HFFc6 (cell line): ENCODE data around the gene NMRK2. TPM values are rescaled to one million over a fixed set of nuclear protein-coding genes. Genes with fewer than 3 reads are reported as not detected.

Experiments used
- DNase-seq: peaks from one replicate; pipeline ENCODE4 v3.0.0-alpha.2; 2018
- H3K27ac Mint-ChIP-seq: 2 replicates; pipeline ENCODE4 v1.8.0; 2020; ENCODE audit warnings: mild to moderate bottlenecking, mixed read lengths
- H3K27me3 Mint-ChIP-seq: 2 replicates; pipeline ENCODE4 v1.8.0; 2021; ENCODE audit warnings: mild to moderate bottlenecking, moderate library complexity, mixed read lengths; ENCODE audit not compliant: insufficient read depth
- H3K36me3 Mint-ChIP-seq: 2 replicates; pipeline ENCODE4 v1.8.0; 2021; ENCODE audit warnings: low read depth, mixed read lengths
- H3K4me1 Mint-ChIP-seq: 2 replicates; pipeline ENCODE4 v1.8.0; 2020; ENCODE audit warnings: low read depth, mixed read lengths
- H3K4me3 Mint-ChIP-seq: 2 replicates; pipeline ENCODE4 v1.8.0; 2020; ENCODE audit warnings: mild to moderate bottlenecking, moderate library complexity, mixed read lengths
- H3K9me3 Mint-ChIP-seq: 2 replicates; pipeline ENCODE4 v1.8.0; 2020; ENCODE audit warnings: mild to moderate bottlenecking, mixed read lengths
- CTCF ChIP-seq: fragments of 200-600 bp; sonication (generic); IDR thresholded peaks from 2 replicates; pipeline ENCODE4 v1.5.0; 2021; ENCODE audit warnings: antibody characterized with exemption, mild to moderate bottlenecking
- total RNA-seq, 6 experiments: library from RNA; stranded (reverse); fragmentation: NEBNext Ultra II Directional; extraction: Animal tissue kit (Norgen Biotek cat#: 25700); gene quantifications; 2 replicates in 1 of 6; 3 replicates in 5 of 6; pipeline ENCODE4 v1.2.3, GENCODE V29; 2021

The NMRK2 gene
- total RNA-seq, 6 experiments from 2014 or later, result not detected

- Mint-ChIP-seq H3K4me1 (no peaks in the 10 kb centered on the region), H3K4me3 (no peak overlapping the region), H3K27me3 (peaks cover 17% of the 10 kb centered on the region), H3K27ac (no peak overlapping the region), H3K36me3 (no peaks in the 10 kb centered on the region), H3K9me3 (peaks cover 14% of the 10 kb centered on the region)
- no peak for DNase-seq
- TF ChIP-seq CTCF, result no peak
Observed at GRCh38 chr19:3908266-3909054, 24.4 kb upstream of the NMRK2 start.

- Mint-ChIP-seq H3K27me3 (peaks cover 9% of the 10 kb centered on the region), H3K9me3 (peaks cover 14% of the 10 kb centered on the region), H3K4me3 (no peak overlapping the region), H3K36me3 (no peaks in the 10 kb centered on the region), H3K27ac (no peak overlapping the region), H3K4me1 (no peaks in the 10 kb centered on the region)
- DNase-seq, result no peak
- TF ChIP-seq CTCF, result no peak
Observed at GRCh38 chr19:3910105-3910504, 22.8 kb upstream of the NMRK2 start.

- Mint-ChIP-seq H3K4me3 (no peak overlapping the region), H3K27ac (no peak overlapping the region), H3K4me1 (no peaks in the 10 kb centered on the region), H3K9me3 (peaks cover 16% of the 10 kb centered on the region), H3K36me3 (peaks cover 4% of the 10 kb centered on the region), H3K27me3 (peaks cover 6% of the 10 kb centered on the region)
- no peak for TF ChIP-seq CTCF
- DNase-seq, result no peak
Observed at GRCh38 chr19:3914199-3914598, 18.7 kb upstream of the NMRK2 start.

GRCh38 chr19:3916033-3916432, 16.8 kb upstream of the NMRK2 start:
- Mint-ChIP-seq H3K4me1 (no peaks in the 10 kb centered on the region), H3K4me3 (no peak overlapping the region), H3K9me3 (peaks cover 9% of the 10 kb centered on the region), H3K27me3 (peaks cover 11% of the 10 kb centered on the region), H3K36me3 (peaks cover 4% of the 10 kb centered on the region), H3K27ac (no peak overlapping the region)
- TF ChIP-seq CTCF, result no peak
- DNase-seq, result no peak

- no peak for DNase-seq
- Mint-ChIP-seq H3K36me3 (peaks cover 10% of the 10 kb centered on the region), H3K27me3 (peaks cover 18% of the 10 kb centered on the region), H3K4me3 (no peak overlapping the region), H3K4me1 (no peaks in the 10 kb centered on the region), H3K9me3 (peaks cover 29% of the 10 kb centered on the region), H3K27ac (no peak overlapping the region)
- TF ChIP-seq CTCF, result no peak
Observed at GRCh38 chr19:3919793-3920192, 13.1 kb upstream of the NMRK2 start.
